Rectal smooth muscle tissue (tissue), 1 donor: ENCODE measurements around the gene SWAP70.

Source experiments
- H3K27ac ChIP-seq: one replicate; pipeline ENCODE4 v1.7.0; 2013; ENCODE audit warnings: low read depth, low read length, inconsistent platforms
- H3K27me3 ChIP-seq: one replicate; pipeline ENCODE4 v1.7.0; 2013; ENCODE audit warnings: low read length; ENCODE audit not compliant: control insufficient read depth, insufficient read depth
- H3K36me3 ChIP-seq: one replicate; pipeline ENCODE4 v1.7.0; 2013; ENCODE audit warnings: low read length; ENCODE audit not compliant: control insufficient read depth, insufficient read depth
- H3K4me1 ChIP-seq: one replicate; pipeline ENCODE4 v1.7.0; 2013; ENCODE audit warnings: low read length; ENCODE audit not compliant: control insufficient read depth, insufficient read depth
- H3K4me3 ChIP-seq: one replicate; pipeline ENCODE4 v1.7.0; 2013; ENCODE audit warnings: low read length
- H3K9ac ChIP-seq: one replicate; pipeline ENCODE4 v1.7.0; 2013; ENCODE audit warnings: low read length

Gene SWAP70

DNA sequence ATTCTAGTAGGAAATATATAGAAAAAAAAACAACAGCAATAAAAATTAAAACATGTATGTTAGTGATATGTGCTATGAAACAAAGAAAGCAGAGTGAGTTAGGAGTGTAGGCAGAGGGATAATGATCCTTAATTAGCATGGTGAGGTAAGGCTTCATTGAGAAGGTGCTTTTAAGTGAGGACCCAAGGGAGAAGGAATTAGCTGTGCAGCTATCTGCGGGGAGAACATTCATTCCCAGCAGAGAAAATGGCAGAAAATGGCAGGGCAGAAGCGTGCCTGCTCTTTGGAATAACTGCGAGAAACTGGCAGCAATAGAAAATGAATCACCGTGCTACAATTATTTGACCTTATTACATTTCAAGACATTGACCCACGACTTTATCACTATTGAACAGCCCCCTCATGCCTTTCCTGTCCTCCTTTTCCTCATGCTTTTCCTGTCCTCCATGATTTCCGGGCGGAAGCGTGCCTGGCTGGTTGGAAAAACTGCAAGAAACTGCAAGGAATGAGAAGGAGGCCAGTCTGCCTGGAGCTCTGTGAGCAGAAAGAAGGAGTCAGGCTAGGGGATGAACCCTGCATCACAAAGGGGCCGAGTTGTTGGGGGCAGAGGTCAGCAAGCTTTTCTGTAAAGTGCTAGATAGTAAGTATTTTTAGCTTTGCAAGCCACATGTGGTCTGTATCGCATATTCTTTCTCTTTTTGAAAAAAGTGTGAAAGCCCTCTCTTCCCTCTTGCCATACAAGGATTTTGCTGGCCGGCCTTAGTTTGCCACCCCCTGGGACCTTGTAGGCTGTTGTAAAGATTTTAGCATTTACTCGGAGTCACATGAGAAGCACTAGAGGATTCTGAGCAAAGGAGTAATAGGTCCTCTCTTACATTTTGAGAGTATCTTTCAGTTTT, 37.1 kb upstream of the SWAP70 start:
- H3K27ac ChIP-seq, result no peak overlapping the region
- no peak overlapping the region for H3K9ac ChIP-seq
- H3K27me3 ChIP-seq, result no peaks in the 10 kb centered on the region
- no peaks in the 10 kb centered on the region for H3K36me3 ChIP-seq
- no peak overlapping the region for H3K4me3 ChIP-seq
- H3K4me1 ChIP-seq, result no peaks in the 10 kb centered on the region

DNA sequence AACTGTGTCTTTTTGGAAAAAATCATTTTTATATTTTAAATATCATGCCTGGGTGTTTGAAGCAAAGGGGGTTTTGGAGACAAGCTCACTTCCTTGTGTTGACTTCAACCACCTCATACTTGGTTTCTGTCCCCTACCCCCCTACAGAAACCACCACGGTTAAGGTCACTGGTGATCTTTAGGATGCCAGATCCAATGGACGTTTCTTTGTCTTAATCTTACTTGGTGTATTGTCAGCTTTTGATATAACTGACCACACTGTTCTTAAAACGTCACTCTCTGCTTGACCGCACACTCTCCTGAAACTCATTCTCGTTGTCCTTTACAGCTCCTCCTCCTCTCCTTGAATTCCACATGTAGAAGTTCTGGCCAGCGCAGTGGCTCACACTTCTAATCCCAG, 34.8 kb upstream of the SWAP70 start:
- Histone ChIP-seq H3K4me1 (no peaks in the 10 kb centered on the region), H3K27me3 (no peaks in the 10 kb centered on the region), H3K9ac (no peak overlapping the region), H3K4me3 (no peak overlapping the region), H3K36me3 (no peaks in the 10 kb centered on the region), H3K27ac (no peak overlapping the region)

DNA sequence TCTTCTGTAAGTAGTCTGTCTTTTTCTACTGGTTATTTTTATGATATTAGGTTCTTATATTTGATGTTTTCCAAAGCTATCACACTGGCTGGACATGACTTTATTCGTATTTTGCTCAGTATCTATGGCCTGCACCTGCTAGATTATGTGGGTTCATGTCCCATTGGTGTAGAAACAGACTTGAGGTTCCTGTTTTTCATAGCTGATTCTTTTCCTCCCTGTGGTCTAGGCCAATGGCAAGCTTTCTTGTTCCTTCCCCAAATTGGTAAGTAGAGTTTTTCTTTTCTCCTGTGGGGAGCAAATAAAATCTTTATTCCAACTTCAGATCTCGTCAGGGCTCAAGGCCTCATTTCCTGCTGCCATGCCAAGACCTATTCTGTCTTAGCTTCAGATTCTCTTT, 30.2 kb upstream of the SWAP70 start:
- Histone ChIP-seq H3K27me3 (no peaks in the 10 kb centered on the region), H3K4me1 (no peaks in the 10 kb centered on the region), H3K4me3 (no peak overlapping the region), H3K27ac (no peak overlapping the region), H3K9ac (no peak overlapping the region), H3K36me3 (no peaks in the 10 kb centered on the region)

DNA sequence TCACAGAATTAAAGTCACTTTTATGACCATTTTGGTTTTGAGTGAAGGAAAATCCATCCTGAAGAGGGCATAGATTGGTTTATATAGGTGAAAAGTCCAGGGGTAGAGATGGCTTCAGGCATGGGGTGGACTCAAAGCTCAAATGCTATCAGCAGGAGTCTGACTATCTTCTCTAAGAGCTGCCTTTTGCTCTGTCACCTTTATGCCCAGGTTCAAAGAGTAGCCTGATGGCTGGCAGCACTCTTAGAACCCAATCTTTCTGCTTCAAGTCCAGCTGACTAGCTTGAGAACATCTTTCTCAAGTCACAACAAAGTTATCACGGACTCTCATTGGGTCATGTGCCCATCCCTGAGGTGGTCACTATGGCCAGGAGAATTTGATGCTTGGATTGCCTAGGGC, 27.2 kb upstream of the SWAP70 start:
- Histone ChIP-seq H3K36me3 (no peaks in the 10 kb centered on the region), H3K4me3 (no peak overlapping the region), H3K27ac (no peak overlapping the region), H3K9ac (no peak overlapping the region), H3K27me3 (no peaks in the 10 kb centered on the region), H3K4me1 (no peaks in the 10 kb centered on the region)

DNA sequence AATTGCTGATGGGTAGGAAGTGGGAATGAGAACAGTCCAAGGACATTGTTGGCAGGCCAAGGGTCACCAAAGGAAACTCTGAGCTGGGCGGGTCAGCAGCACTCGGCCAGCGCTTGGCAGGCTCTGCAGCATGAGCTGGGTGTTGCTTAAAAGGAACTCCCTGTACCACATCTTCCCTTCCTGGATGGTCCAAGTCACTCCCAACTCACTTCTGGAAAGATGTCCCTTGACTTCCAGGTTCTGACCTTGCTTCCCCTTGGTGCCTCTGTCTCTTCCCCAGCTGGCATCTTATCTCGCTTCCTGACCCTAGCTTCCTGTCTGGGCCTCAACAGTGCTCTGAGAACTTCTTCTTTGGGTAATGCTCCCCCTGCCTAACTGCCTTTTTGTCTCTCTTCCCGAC, 24.8 kb upstream of the SWAP70 start:
- H3K9ac ChIP-seq, result no peak overlapping the region
- H3K36me3 ChIP-seq, result no peaks in the 10 kb centered on the region
- no peaks in the 10 kb centered on the region for H3K4me1 ChIP-seq
- no peak overlapping the region for H3K4me3 ChIP-seq
- no peak overlapping the region for H3K27ac ChIP-seq
- no peaks in the 10 kb centered on the region for H3K27me3 ChIP-seq

DNA sequence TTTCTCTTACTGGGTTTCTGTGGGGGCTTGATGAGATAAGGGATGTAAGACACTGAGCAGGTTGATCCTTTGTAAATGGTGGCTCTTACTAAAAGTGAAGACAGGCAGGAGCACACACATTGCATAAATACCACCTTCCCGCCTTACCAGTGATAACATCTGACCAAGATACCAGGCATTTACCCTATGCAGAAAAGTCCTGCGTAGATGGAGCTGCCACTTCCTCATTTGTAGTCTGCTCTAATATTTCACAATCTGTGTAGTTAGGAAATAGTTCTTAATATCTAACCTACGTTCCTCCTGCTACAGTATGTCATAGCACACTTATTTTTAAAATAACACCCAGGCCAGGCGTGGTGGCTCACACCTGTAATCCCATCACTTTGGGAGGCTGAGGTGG, 23.9 kb upstream of the SWAP70 start:
- Histone ChIP-seq H3K27ac (no peak overlapping the region), H3K36me3 (no peaks in the 10 kb centered on the region), H3K4me1 (no peaks in the 10 kb centered on the region), H3K4me3 (no peak overlapping the region), H3K27me3 (no peaks in the 10 kb centered on the region), H3K9ac (no peak overlapping the region)

DNA sequence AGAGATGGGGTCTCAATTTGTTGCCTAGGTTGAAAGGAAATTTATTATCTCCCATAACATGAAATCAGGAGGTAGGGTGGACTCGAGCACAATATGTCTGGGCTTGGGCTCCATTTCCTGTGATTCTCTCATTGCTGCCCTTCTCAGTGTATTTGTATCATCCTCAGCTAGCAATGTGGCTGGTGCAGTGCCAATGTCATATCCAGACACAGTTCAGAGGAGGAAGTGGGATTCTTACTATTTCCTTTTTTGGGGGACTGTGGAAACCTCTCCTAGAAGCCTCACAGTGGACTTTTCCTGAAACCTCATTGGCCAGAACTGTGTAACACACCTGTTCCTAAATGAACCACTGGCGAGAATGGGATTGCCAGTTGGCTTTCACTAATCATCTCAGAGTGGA, 21.0 kb upstream of the SWAP70 start:
- H3K4me1 ChIP-seq, result no peaks in the 10 kb centered on the region
- H3K9ac ChIP-seq, result no peak overlapping the region
- H3K4me3 ChIP-seq, result no peak overlapping the region
- H3K27ac ChIP-seq, result no peak overlapping the region
- H3K36me3 ChIP-seq, result no peaks in the 10 kb centered on the region
- H3K27me3 ChIP-seq, result no peaks in the 10 kb centered on the region

DNA sequence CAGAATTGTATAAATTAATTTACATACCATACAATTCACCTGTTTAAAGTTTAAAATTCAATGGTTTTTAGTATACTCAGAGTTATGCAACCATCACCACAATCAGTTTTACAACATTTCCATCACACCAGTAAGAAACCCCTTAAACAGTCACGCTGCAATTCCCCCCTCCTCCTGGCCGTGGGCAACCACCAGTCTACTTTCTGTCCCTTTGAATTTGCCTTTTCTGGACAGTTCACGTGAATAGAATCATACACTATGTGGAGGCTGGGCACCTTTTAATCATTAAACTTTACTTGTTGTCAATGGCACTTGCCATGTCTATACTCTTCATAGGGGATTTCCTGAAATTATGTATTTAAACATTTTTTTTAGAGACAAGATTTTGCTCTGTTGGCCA, 20.1 kb upstream of the SWAP70 start:
- Histone ChIP-seq H3K27me3 (no peaks in the 10 kb centered on the region), H3K4me1 (no peaks in the 10 kb centered on the region), H3K36me3 (no peaks in the 10 kb centered on the region), H3K4me3 (no peak overlapping the region), H3K9ac (no peak overlapping the region), H3K27ac (no peak overlapping the region)

DNA sequence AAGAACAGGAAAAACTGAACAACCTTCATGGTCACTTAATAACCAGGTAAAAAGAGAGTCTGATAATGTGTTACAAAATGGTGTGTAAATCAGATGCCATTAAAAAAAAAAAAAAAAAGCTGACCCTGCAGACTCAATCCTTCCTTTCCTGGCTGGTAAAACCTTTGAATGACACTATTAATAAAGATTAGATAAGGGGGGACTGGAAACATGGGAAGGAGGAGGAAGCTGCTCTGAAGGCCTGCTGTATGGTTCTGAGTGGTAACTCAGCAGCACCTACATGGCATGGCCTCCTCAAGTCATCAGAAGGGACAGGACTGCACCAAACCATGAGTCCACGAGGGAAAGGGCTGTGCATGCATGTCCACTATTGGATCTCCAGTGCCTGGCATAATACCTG, 18.0 kb upstream of the SWAP70 start:
- H3K9ac ChIP-seq, result no peak overlapping the region
- no peaks in the 10 kb centered on the region for H3K36me3 ChIP-seq
- H3K27ac ChIP-seq, result no peak overlapping the region
- no peak overlapping the region for H3K4me3 ChIP-seq
- no peaks in the 10 kb centered on the region for H3K27me3 ChIP-seq
- H3K4me1 ChIP-seq, result no peaks in the 10 kb centered on the region

DNA sequence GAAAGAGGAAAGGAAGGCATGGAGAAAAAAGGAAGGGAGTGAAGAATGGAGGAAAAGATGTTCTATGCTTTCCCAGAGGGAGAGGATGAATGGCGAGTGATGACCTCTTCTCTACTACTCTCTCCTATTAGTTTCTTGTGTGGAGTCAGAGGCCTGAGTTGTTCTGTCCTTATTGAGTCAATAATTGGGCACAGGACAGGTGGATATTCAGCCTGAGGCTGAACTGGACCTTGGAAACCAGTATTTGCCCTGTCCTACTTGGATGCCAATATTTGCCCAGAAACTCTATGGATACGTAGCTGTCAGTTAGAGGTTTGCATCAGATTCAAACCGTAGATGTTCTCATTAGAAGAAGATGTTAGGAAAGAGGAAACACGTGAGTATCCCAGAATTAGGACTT, 17.6 kb upstream of the SWAP70 start:
- no peak overlapping the region for H3K4me3 ChIP-seq
- no peaks in the 10 kb centered on the region for H3K36me3 ChIP-seq
- H3K27me3 ChIP-seq, result no peaks in the 10 kb centered on the region
- H3K9ac ChIP-seq, result no peak overlapping the region
- no peak overlapping the region for H3K27ac ChIP-seq
- no peaks in the 10 kb centered on the region for H3K4me1 ChIP-seq

DNA sequence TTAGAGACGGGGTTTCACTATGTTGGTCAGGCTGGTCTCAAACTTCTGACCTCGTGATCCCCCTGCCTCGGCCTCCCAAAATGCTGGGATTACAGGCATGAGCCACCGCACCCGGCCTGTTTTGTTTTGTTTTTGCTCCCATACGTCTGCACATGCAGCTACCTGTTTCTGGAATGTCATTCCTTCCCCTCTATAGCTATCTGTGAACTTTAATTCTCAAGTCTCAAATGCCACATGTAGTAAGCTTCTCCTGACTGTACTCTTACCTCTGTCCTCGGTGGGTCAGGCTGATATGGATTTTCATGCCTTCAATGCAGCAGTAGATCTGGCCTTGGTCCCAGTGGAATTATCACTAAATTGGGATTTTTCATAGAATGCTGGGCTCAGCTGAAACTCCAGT, 12.4 kb upstream of the SWAP70 start:
- Histone ChIP-seq H3K36me3 (no peaks in the 10 kb centered on the region), H3K27ac (no peak overlapping the region), H3K4me3 (no peak overlapping the region), H3K27me3 (no peaks in the 10 kb centered on the region), H3K9ac (no peak overlapping the region), H3K4me1 (no peaks in the 10 kb centered on the region)

DNA sequence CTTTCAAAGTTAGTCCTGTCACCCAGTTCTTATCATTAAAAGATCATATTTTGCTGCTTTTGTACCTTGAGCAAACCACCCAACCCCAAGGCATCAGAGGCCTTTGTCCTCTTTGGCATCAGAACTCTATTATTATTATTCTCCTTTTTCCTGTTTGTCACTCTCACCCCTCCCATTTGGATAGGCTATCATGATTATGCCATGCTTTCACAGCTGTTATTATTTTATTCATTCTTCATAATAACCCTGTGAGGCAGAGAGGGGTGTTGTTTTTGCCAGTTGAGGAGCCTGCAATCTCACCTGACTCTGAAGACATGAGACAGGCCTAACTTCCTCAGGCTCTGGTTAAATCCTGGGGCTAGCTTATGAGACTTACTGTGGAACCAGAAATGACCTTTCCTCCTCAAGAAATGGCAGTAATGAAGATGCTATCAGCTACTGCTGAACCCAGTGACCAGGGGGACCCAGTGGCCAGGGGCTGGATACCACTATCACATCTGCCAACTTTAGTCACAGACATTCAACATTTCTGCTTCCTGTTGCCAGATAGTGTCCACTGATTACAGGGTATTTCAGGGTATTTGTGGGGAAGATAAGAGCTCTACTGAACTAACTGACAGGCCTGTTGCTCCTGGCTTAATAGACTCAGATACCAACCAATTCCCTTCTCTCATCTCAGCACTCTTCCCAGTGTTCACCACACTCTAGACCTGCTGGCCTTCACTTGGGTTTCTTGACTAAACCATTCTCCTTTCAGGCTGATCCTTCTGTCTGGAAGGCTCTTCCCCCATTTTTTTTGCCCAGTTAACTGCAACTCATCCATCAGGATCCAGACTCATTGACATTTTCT, 11.8 kb upstream of the SWAP70 start:
- no peaks in the 10 kb centered on the region for H3K36me3 ChIP-seq
- no peak overlapping the region for H3K27ac ChIP-seq
- no peak overlapping the region for H3K4me3 ChIP-seq

More for the DNA sequence above, 11.8 kb upstream of the SWAP70 start:
- Histone ChIP-seq H3K9ac (no peak overlapping the region), H3K27me3 (no peaks in the 10 kb centered on the region), H3K4me1 (no peaks in the 10 kb centered on the region)
